Measurements from ENCODE around the gene NCEH1. TPM values are rescaled to one million over a fixed set of nuclear protein-coding genes. Genes with fewer than 3 reads are reported as not detected.

NCEH1 gene
- total and polyA plus RNA-seq, 10 of the 15 experiments (the other 5 are each of a cell fraction or from before 2014, with no cell fraction given): 1.8 to 8.1 (median 4.5) TPM

DNA sequence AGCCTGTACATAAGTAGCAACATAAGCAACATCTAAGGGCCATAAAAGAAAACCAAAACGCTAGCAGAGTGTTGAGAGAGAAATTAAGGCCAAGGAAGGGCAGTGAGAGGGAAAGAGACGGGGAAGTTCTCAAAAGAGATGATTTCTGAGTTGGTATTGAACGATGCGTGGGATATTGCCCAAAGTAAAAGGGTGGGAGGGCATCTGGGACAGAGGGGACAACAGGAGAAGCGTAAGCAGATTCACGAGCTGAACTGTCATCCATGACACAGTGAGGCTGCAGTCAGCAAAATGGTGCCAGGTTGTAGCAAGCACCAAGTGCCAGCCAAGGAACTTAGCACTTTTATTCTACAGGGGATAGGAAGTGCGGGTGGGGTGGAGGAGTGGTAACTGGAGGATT, 11.8 kb downstream of the NCEH1 start:
- Histone ChIP-seq H3K4me2 (ENCODE audit: control insufficient read depth, insufficient read depth) (no peak overlapping the region), H3K79me2 (ENCODE audit: control insufficient read depth, insufficient read depth, low read length) (no peaks in the 10 kb centered on the region), H3K9ac (ENCODE audit: control insufficient read depth, insufficient read depth, low read length) (no peak overlapping the region), H3K4me3 (no peak overlapping the region), H2AFZ (ENCODE audit: control insufficient read depth, low read depth, low read length) (no peak overlapping the region), H3K4me1 (ENCODE audit: control insufficient read depth, insufficient read depth, low read length) (no peaks in the 10 kb centered on the region), H3K27me3 (replicated peaks in 1 of 2; ENCODE audit: control insufficient read depth in 2 of 2, insufficient read depth in 2 of 2, low read length in 1 of 2) (no peaks in the 10 kb centered on the region), H3K36me3 (ENCODE audit: control insufficient read depth in 2 of 2, insufficient read depth in 2 of 2, low read length in 1 of 2) (no peaks in the 10 kb centered on the region), H4K20me1 (ENCODE audit: control insufficient read depth, insufficient read depth) (no peaks in the 10 kb centered on the region), H3K9me3 (replicated peaks; ENCODE audit: control insufficient read depth, insufficient read depth, low read length) (no peaks in the 10 kb centered on the region), H3K27ac (ENCODE audit: control insufficient read depth, insufficient read depth) (no peak overlapping the region)
- intact Hi-C loops (cut with micrococcal nuclease; ENCODE audit: unreplicated experiment) (no loop called here), in situ Hi-C loops (cut with MboI) (no loop called here)
- CTCF ChIA-PET: interaction anchor here (1.8 kb wide), 1 partner anchor 12 kb away, joined by 7 read pairs; the partner anchor contains the start of gene NCEH1
- BruUV-seq (replicated peaks): no TSS peak
- ATAC-seq (no peak), DNase-seq (ENCODE audit: low read depth, low spot score) (no peak), FAIRE-seq (no peak)
- WGBS (ENCODE audit: insufficient coverage, insufficient replicate concordance, low lambda C conversion rate, missing lambda C conversion rate): 84% methylated on average over 7 of the region's 7 CpGs
- RAD21 ChIA-PET (ENCODE audit: unreplicated experiment): no interaction called here
- SMC1A ChIA-PET (ENCODE audit: uncharacterized antibody, unreplicated experiment): interaction anchor here (1.4 to 3.9 kb wide), 2 partner anchors 7 to 22 kb away, joined by 5 to 19 read pairs; no protein-coding TSS in a partner anchor
- no peak for TF ChIP-seq E4F1 (IDR thresholded peaks at IDR 0.05; ENCODE audit: borderline replicate concordance, partially characterized antibody)
- TF ChIP-seq SMARCA5 (IDR thresholded peaks at IDR 0.05): no peak
- no peak for TF ChIP-seq ZBTB40 (IDR thresholded peaks at IDR 0.05; ENCODE audit: borderline replicate concordance)
- POLR2A ChIA-PET: no interaction called here
